ENCODE data around the gene ZNF888. TPM values are rescaled to one million over a fixed set of nuclear protein-coding genes. Genes with fewer than 3 reads are reported as not detected.
"Not testable (repeated sequence)": the region's sequence is repeated elsewhere in the genome, so short reads cannot be mapped to it uniquely, and the experiment has no call there.

The ZNF888 gene
- total RNA-seq, 4 donors from 2014 or later = 2.5 to 3.7 (median 3.1) TPM

DNA sequence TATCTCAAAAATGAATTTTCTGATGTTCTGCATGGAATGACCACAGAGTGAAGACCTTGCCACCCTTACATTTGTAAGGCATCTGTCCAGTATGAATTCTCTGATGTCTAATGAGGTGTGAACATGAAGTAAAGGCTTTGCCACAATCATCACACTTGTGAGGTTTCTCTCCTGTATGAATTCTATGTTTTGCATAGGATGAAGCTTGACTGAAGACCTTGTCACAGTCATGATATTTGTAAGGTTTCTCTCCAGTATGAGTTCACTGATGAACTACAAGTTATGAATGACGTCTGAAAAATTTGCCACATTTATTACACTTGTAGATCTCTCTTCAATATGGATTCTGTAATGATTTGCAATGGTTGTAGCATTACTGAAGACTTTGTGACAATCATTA is 26.2 kb upstream of the ZNF888 start:
- Histone ChIP-seq H3K4me3 (no peak overlapping the region), H3K9me3 (peaks cover 6 to 73% (median 60%) of the 10 kb centered on the region in 4 donors), H3K36me3 (peaks cover 37 to 44% (median 41%) of the 10 kb centered on the region in 4 donors), H3K4me1 (peaks cover 0 to 8% (median 4%) of the 10 kb centered on the region in 4 donors), H3K27ac (replicated peaks in 1 of 4) (no peak overlapping the region), H3K27me3 (no peaks in the 10 kb centered on the region)
- TF ChIP-seq CTCF (IDR thresholded peaks at IDR 0.05) (no peak), POLR2AphosphoS5 (IDR thresholded peaks at IDR 0.05) (no peak), POLR2A (IDR thresholded peaks at IDR 0.05; ENCODE audit: low read depth) (no peak), EP300 (IDR thresholded peaks at IDR 0.05) (no peak)
- WGBS = 100% methylated on average over 1 of the region's 1 CpG
- no peak for DNase-seq (ENCODE audit: extremely low spot score)
- intact Hi-C loops (cut with DNase I) = loop anchor here (10.0 kb wide), 1 partner anchor 55 kb away; the partner anchor contains the start of gene ZNF320

GRCh38 chr19:52948025-52948770 is 25.0 kb upstream of the ZNF888 start:
- peaks cover 31 to 37% (median 36%) of the 10 kb centered on the region in 4 donors for H3K36me3 ChIP-seq
- H3K9me3 ChIP-seq = peaks cover 6 to 73% (median 60%) of the 10 kb centered on the region in 4 donors

DNA sequence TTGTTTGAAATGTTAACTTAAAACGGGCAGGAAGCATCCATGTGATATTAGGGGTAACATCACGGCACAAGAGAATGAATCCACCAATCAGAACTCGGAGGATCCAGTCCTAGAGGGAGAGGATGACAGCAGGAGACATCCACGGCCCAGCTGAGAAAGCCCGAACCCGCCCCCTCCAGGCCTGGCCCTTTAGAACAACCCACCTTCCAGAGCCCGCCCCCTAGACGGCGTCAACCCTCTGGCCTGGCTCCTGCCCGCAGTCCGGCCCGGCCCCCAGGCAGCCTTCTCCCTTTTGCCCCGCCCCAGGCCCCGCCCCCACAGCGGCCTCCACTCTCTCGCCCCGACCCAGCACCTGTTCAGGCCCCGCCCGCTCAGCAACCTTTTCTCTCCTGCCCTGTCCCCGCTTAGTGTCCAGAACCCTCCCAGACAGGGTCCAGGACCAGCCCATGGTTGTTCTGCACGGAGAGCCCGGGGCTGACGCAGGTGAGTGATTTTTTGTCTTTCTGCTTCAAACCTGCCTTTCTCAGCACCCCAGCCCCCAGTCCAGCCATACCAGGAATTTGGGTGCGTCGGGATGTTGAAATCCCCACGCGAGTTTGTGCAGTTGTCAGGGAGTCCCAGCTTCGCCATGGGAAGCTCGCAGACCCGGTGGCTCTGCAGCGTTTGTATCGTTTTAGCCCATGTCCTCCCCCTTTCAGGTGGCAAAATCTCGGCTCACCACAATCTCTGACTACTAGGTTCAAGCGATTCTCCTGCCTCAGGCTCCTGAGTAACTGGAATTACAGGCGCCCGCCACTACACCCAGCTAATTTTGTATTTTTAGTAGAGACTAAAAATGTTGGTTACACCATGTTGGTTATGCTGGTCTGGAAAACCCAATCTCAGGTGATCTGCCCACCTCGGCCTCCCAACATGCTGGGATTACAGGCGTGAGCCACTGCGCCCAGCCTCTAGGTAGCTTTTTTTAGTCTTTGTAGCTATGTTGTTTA is 23.4 kb upstream of the ZNF888 start:
- TF ChIP-seq POLR2A (IDR thresholded peaks at IDR 0.05; ENCODE audit: low read depth) = no peak
- no peak for TF ChIP-seq POLR2AphosphoS5 (IDR thresholded peaks at IDR 0.05)
- no peak for TF ChIP-seq CTCF (IDR thresholded peaks at IDR 0.05)
- TF ChIP-seq EP300 (IDR thresholded peaks at IDR 0.05) = no peak
- Histone ChIP-seq H3K4me3 (peak overlapping the region in 1 of 4 donors; percentile 31), H3K36me3 (peaks cover 16 to 21% (median 20%) of the 10 kb centered on the region in 4 donors), H3K4me1 (peaks cover 8 to 22% (median 13%) of the 10 kb centered on the region in 4 donors), H3K9me3 (peaks cover 6 to 61% (median 50%) of the 10 kb centered on the region in 4 donors), H3K27ac (replicated peaks in 1 of 4) (no peak overlapping the region), H3K27me3 (no peaks in the 10 kb centered on the region)
- no peak for DNase-seq (ENCODE audit: extremely low spot score)
- WGBS = 40% methylated on average over 30 of the region's 39 CpGs
- intact Hi-C loops (cut with DNase I) = loop anchor here (10.0 kb wide), 1 partner anchor 52 kb away; the partner anchor contains the start of gene ZNF320

More at GRCh38 chr19:52948025-52948770, 25.0 kb upstream of the ZNF888 start:
- Histone ChIP-seq H3K27ac (replicated peaks in 1 of 4) (no peak overlapping the region), H3K27me3 (no peaks in the 10 kb centered on the region), H3K4me1 (peaks cover 3 to 13% (median 7%) of the 10 kb centered on the region in 4 donors), H3K4me3 (no peak overlapping the region)
- intact Hi-C loops (cut with DNase I) = loop anchor here (10.0 kb wide), 1 partner anchor 53 kb away; the partner anchor contains the start of gene ZNF320
- WGBS = 94% methylated on average over 13 of the region's 13 CpGs
- DNase-seq (ENCODE audit: extremely low spot score) = no peak
- TF ChIP-seq POLR2A (IDR thresholded peaks at IDR 0.05; ENCODE audit: low read depth) (no peak), POLR2AphosphoS5 (IDR thresholded peaks at IDR 0.05) (no peak), CTCF (IDR thresholded peaks at IDR 0.05) (no peak), EP300 (IDR thresholded peaks at IDR 0.05) (no peak)

DNA sequence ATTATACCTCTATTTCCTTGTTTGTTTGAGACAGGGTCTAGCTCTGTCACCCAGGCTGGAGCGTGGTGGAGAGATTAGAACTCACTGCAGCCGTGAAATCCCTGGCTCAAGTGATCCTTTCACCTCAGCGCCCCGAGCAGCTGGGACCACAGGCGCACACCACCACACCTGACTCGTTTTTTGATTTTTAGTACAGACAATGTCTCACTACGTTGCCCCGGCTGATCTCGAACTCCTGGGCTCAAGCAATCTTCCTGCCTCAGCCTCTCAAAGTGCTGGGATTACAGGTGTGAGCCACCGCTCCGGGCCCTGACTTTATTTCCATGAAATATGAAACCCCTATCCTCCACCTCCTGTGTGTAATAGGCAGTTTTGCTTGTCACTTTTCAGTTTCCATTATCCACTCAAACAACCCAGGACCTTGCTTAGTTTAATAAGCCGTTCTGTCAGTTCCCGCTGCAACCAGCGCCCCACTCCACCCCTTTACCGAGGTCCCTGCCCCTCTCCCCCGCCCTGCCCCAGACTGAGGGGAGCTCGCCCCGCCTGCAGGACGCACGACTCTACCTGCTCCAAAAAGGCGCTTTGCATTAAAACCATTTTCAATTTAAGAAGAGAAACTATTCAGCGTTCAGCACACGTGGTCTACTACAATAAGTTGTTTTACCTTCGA is 22.6 kb upstream of the ZNF888 start:
- Histone ChIP-seq H3K27me3 (no peaks in the 10 kb centered on the region), H3K27ac (replicated peaks in 1 of 4) (no peak overlapping the region), H3K4me1 (peaks cover 10 to 30% (median 20%) of the 10 kb centered on the region in 4 donors), H3K4me3 (peak overlapping the region in 1 of 4 donors; percentile 31), H3K9me3 (peaks cover 6 to 53% (median 42%) of the 10 kb centered on the region in 4 donors), H3K36me3 (peaks cover 8 to 13% (median 12%) of the 10 kb centered on the region in 4 donors)
- 55% methylated on average over 24 of the region's 24 CpGs for WGBS
- intact Hi-C loops (cut with DNase I) = loop anchor here (10.0 kb wide), 1 partner anchor 51 kb away; the partner anchor contains the start of gene ZNF320
- DNase-seq (ENCODE audit: extremely low spot score) = no peak
- TF ChIP-seq CTCF (IDR thresholded peaks at IDR 0.05) (no peak), EP300 (IDR thresholded peaks at IDR 0.05) (no peak), POLR2A (IDR thresholded peaks at IDR 0.05; ENCODE audit: low read depth) (no peak), POLR2AphosphoS5 (IDR thresholded peaks at IDR 0.05) (no peak)

GRCh38 chr19:52944703-52945493 is 21.7 kb upstream of the ZNF888 start:
- not testable (repeated sequence) for H3K36me3 ChIP-seq; H3K27ac ChIP-seq (replicated peaks in 1 of 4); DNase-seq (ENCODE audit: extremely low spot score); H3K27me3 ChIP-seq; H3K4me3 ChIP-seq
- Histone ChIP-seq H3K4me1 (peaks cover 10 to 31% (median 20%) of the 10 kb centered on the region in 4 donors), H3K9me3 (peaks cover 3 to 44% (median 34%) of the 10 kb centered on the region in 4 donors)
- WGBS = 92% methylated on average over 17 of the region's 17 CpGs
- intact Hi-C loops (cut with DNase I) = loop anchor here (10.0 kb wide), 1 partner anchor 50 kb away; the partner anchor contains the start of gene ZNF320

Data from esophagus muscularis mucosa (tissue), 4 donors.